Ascending aorta (tissue), 2 donors: ENCODE data around the gene CALML3. TPM values are rescaled to one million over a fixed set of nuclear protein-coding genes. Genes with fewer than 3 reads are reported as not detected.
A peak's percentile ranks its signal among the peaks of the same experiment; 100 is the strongest.

Experiments used
- DNase-seq, 2 donors: peaks; one replicate each; pipeline ENCODE4 v3.0.0-alpha.2; 2019; ENCODE audit warnings: low spot score in 2 of 2
- H3K27ac ChIP-seq, 2 donors: fragments of 200-600 bp; sonication (generic); one replicate each; pipeline ENCODE4 v1.5.1; 2016 to 2017; ENCODE audit warnings: mild to moderate bottlenecking in 1 of 2
- H3K27me3 ChIP-seq: fragments of 200-600 bp; sonication (generic); one replicate; pipeline ENCODE4 v1.5.1; 2017
- H3K36me3 ChIP-seq, 2 donors: fragments of 200-600 bp; sonication (generic); one replicate each; pipeline ENCODE4 v1.5.1; 2016
- H3K4me1 ChIP-seq, 2 donors: fragments of 200-600 bp; sonication (generic); one replicate each; pipeline ENCODE4 v1.5.1; 2016 to 2017; ENCODE audit warnings: mild to moderate bottlenecking in 1 of 2
- H3K4me3 ChIP-seq, 2 donors: fragments of 200-600 bp; sonication (generic); one replicate each; pipeline ENCODE4 v1.5.1; 2016 to 2017; ENCODE audit warnings: mild to moderate bottlenecking in 1 of 2
- H3K9me3 ChIP-seq, 2 donors: fragments of 200-600 bp; sonication (generic); one replicate each; pipeline ENCODE4 v1.5.1; 2016
- intact Hi-C: fragments of 100-400 bp; cut with DNase I; formaldehyde crosslinking; loops from one replicate; pipeline ENCODE4 v1.15.1; 2023
- total RNA-seq: library from RNA; depleted of rRNA; stranded (reverse); fragments of >200 nt; gene quantifications from one replicate; pipeline ENCODE4 v1.1.0, GENCODE V29; 2016
- TF ChIP-seq, protein P1 (sequence below), 3 experiments: fragments of 200-600 bp in 2 of 3; fragments of 450-650 bp in 1 of 3; sonication (generic) in 2 of 3; IDR thresholded peaks; one replicate each; pipeline ENCODE4 v1.5.1; 2016 to 2019; ENCODE audit warnings: antibody characterized with exemption in 3 of 3, mild to moderate bottlenecking in 1 of 3, moderate library complexity in 1 of 3

The CALML3 gene
- total RNA-seq, 1 donor from 2014 or later = not detected

DNA sequence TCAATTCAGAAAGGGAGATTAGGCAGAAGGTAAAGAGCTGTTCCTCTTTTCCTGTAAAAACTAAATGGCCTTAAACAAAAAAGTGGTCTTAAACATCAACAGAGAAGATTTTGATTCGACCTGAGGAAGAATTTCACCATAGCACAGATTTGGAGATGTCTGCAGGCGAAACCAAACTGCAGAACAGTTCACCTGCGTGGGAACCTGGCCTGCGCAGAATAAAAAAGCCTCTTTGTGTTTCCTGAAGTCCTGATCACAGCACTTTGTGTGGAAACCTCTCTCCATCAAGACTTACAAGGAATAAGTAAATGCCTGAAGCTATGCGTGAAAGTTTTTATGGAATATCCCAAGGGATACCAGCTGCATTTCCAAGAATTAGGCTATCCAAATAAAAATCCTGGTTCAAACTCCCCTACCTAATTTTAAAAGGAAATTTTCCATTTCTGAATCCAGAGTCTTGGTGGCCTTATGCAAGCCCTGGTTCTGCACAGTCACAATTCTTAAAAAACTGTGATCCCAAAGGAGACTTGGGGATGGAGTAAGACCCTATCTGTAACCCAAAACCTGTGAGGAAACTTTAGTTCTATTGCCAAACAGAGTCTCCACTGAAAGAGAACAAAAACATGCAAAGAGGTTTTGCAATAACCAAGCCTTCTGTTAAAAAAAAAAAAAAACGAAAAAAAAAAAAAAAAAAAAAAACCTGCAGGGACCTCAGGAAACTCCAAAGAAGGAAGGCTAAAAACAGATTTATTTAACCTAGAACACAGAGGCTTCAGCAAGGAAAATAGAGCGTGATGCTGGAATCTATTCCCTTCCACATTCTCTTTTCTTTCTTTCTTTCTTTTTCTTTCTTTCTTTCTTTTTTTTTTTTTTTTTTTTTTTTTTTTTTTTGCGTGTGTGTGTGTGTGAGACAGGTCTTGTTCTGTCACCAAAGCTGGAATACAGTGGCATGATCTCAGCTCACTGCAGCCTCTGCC lies 10.4 kb downstream of the CALML3 start:
- TF ChIP-seq, protein P1, sequence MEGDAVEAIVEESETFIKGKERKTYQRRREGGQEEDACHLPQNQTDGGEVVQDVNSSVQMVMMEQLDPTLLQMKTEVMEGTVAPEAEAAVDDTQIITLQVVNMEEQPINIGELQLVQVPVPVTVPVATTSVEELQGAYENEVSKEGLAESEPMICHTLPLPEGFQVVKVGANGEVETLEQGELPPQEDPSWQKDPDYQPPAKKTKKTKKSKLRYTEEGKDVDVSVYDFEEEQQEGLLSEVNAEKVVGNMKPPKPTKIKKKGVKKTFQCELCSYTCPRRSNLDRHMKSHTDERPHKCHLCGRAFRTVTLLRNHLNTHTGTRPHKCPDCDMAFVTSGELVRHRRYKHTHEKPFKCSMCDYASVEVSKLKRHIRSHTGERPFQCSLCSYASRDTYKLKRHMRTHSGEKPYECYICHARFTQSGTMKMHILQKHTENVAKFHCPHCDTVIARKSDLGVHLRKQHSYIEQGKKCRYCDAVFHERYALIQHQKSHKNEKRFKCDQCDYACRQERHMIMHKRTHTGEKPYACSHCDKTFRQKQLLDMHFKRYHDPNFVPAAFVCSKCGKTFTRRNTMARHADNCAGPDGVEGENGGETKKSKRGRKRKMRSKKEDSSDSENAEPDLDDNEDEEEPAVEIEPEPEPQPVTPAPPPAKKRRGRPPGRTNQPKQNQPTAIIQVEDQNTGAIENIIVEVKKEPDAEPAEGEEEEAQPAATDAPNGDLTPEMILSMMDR (IDR thresholded peaks at IDR 0.05) = no peak
- DNase-seq = peak in 1 of 2 donors; percentile 66
- no peaks in the 10 kb centered on the region for H3K9me3 ChIP-seq
- intact Hi-C loops = loop anchor here (1.0 to 10.0 kb wide), 7 partner anchors 12 to 460 kb away; no protein-coding TSS in a partner anchor
- no peak overlapping the region for H3K4me3 ChIP-seq
- peak overlapping the region; percentile 86 to 87 for H3K27ac ChIP-seq
- H3K4me1 ChIP-seq = peaks cover 10 to 65% of the 10 kb centered on the region in 2 donors
- no peaks in the 10 kb centered on the region for H3K27me3 ChIP-seq
- no peaks in the 10 kb centered on the region for H3K36me3 ChIP-seq

DNA sequence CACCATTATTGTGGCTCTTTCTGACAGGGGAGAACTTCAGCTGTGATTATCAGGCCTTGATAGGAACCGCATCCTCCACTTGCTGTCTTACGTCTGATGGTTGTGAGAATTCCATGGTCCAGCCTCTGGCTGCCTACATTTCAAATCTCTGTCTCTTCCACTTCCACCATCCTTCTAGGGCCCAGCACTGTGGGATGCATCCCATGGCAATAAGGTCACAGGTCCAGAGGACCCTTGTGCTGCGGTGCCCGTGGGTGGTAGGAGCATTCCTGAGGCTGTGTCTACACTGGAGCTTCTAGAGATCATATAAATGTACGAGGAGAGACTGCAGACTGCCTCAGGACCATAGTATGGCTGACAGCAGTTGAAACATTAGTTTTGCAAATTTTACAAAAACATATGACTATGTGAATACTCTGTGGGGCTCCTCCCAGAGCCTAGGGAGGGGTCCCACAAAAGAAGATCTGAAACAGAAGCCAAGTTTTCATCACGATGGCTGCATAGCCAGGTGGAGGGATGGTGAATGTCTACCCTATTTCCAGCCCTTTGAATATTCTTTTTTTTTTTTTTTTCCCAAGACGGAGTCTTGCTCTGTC lies 11.8 kb downstream of the CALML3 start:
- H3K4me1 ChIP-seq = peaks cover 10 to 53% of the 10 kb centered on the region in 2 donors
- no peaks in the 10 kb centered on the region for H3K36me3 ChIP-seq
- DNase-seq = peak in 1 of 2 donors; percentile 30
- H3K9me3 ChIP-seq = peaks cover 0 to 3% of the 10 kb centered on the region in 2 donors
- no peak overlapping the region for H3K4me3 ChIP-seq
- TF ChIP-seq, protein P1 (IDR thresholded peaks at IDR 0.05) = no peak
- peak overlapping the region; percentile 61 to 87 for H3K27ac ChIP-seq
- no peaks in the 10 kb centered on the region for H3K27me3 ChIP-seq
- intact Hi-C loops = loop anchor here (10.0 kb wide), 1 partner anchor 462 kb away; no protein-coding TSS in a partner anchor

DNA sequence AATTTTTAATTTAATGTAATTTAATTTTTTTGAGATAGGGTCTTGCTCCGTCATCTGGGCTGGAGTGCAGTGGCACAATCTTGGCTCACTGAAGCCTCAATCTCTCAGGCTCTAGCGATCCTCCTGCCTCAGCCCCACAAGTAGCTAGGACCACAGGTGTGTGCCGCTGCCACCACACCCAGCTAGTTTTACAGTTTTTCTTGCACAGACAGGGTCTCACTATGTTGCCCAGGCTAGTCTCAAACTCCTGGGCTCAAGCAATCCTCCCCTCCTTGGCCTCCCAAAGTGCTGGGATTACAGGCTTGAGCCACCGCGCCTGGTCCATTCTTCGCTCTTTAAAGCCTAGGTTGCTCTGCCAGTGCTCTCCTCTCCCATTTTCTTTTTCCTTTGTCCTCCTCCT lies 12.9 kb downstream of the CALML3 start:
- H3K27ac ChIP-seq = peak overlapping the region; percentile 61 to 87
- peaks cover 10 to 45% of the 10 kb centered on the region in 2 donors for H3K4me1 ChIP-seq
- H3K4me3 ChIP-seq = no peak overlapping the region
- TF ChIP-seq, protein P1 (IDR thresholded peaks at IDR 0.05) = no peak
- peak in 1 of 2 donors; percentile 7 for DNase-seq
- no peaks in the 10 kb centered on the region for H3K36me3 ChIP-seq
- H3K9me3 ChIP-seq = peaks cover 0 to 14% of the 10 kb centered on the region in 2 donors
- intact Hi-C loops = loop anchor here (10.0 kb wide), 1 partner anchor 463 kb away; no protein-coding TSS in a partner anchor
- H3K27me3 ChIP-seq = no peaks in the 10 kb centered on the region

DNA sequence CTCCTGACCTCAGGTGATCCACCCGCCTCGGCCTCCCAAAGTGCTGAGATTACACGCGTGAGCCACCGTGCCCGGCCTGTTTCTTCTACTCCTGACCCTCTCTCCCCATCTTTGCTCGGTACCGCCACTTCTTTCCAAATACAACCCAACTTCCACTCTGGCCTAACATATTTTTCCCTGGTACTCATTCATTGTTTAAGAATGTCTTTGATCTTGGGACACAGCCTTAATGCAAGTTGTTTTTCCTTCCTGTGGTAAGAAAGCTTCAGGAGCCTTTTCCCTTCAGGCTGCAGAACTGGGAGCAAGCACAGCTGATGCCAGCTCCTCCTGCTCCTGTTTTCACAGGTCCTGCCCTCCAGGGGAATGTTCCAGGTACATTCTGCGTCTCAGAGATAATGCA lies 13.7 kb downstream of the CALML3 start:
- DNase-seq = peak in 1 of 2 donors; percentile 61
- H3K27me3 ChIP-seq = no peaks in the 10 kb centered on the region
- H3K4me3 ChIP-seq = no peak overlapping the region
- H3K9me3 ChIP-seq = peaks cover 0 to 17% of the 10 kb centered on the region in 2 donors
- peaks cover 10 to 42% of the 10 kb centered on the region in 2 donors for H3K4me1 ChIP-seq
- H3K36me3 ChIP-seq = no peaks in the 10 kb centered on the region
- TF ChIP-seq, protein P1 (IDR thresholded peaks at IDR 0.05) = no peak
- peak overlapping the region; percentile 61 to 87 for H3K27ac ChIP-seq
- intact Hi-C loops = loop anchor here (10.0 kb wide), 1 partner anchor 464 kb away; no protein-coding TSS in a partner anchor

DNA sequence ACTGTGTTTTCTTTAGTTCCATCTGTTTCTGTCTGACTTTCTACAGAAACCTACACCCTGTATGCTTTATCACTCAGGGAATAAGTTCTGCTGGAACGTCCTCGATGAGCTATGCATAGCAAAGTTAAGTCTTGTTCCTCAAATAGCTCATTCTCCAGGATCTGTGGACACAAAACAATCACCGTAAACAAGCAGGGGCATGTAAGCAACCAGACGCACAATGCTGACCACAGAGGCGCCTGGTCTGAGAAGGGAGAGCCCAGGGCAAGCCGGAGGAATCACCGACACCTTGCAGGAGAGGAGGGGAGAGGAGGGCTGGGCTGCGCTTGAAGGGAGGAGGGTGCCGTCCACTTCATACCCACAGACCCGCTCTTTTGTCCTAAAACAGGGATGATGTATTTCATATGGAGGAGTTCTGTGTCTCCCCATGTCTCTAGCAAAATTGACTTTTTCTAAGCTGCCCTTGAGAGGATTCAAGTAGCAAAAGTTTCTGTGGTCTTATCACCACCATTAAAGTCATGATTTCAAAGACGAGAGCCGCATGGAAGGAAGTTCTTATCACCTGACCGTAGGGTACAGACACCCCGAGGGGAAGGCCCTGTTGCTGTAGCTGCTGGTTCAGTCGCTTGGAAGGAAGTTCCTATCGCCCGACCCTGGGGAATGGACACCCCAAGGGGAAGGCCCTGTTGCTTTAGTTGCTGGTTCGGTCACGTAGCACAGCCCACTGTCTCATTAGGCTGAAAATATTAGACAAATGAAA lies 14.3 kb downstream of the CALML3 start:
- Histone ChIP-seq H3K4me1 (peaks cover 10 to 35% of the 10 kb centered on the region in 2 donors), H3K27ac (peak overlapping the region; percentile 61 to 87), H3K36me3 (no peaks in the 10 kb centered on the region), H3K9me3 (peaks cover 0 to 17% of the 10 kb centered on the region in 2 donors), H3K27me3 (no peaks in the 10 kb centered on the region), H3K4me3 (no peak overlapping the region)
- TF ChIP-seq, protein P1 (IDR thresholded peaks at IDR 0.05) = no peak
- peak in 1 of 2 donors; percentile 48 for DNase-seq
- intact Hi-C loops = loop anchor here (10.0 kb wide), 1 partner anchor 464 kb away; no protein-coding TSS in a partner anchor
